Gastroesophageal sphincter (tissue), 4 donors: ENCODE measurements around the gene TCAF1. TPM values are rescaled to one million over a fixed set of nuclear protein-coding genes. Genes with fewer than 3 reads are reported as not detected.
A peak's percentile ranks its signal among the peaks of the same experiment; 100 is the strongest.

Experiments
- ATAC-seq: fragments of 150-250 bp; one replicate; pipeline ENCODE4 v1.9.1; 2016; ENCODE audit warnings: mild to moderate bottlenecking, moderate library complexity
- H3K27ac ChIP-seq, 4 donors: fragments of 200-600 bp; sonication (generic) in 3 of 4; 1 replicate in 3 of 4; 2 replicates in 1 of 4; pipeline ENCODE4 v1.5.1; 2016 to 2019
- H3K27me3 ChIP-seq: fragments of 200-600 bp; sonication (generic); one replicate; pipeline ENCODE4 v1.5.1; 2019
- H3K36me3 ChIP-seq, 2 donors: fragments of 200-600 bp; sonication (generic); one replicate each; pipeline ENCODE4 v1.5.1; 2019; ENCODE audit warnings: control low read depth in 1 of 2
- H3K4me1 ChIP-seq, 3 donors: fragments of 200-600 bp; sonication (generic); 1 replicate in 2 of 3; 2 replicates in 1 of 3; pipeline ENCODE4 v1.5.1; 2016 to 2019; ENCODE audit warnings: control low read depth in 2 of 3
- H3K4me3 ChIP-seq, 2 donors: fragments of 200-600 bp; sonication (generic); one replicate each; pipeline ENCODE4 v1.5.1; 2019; ENCODE audit warnings: mild to moderate bottlenecking in 1 of 2, moderate library complexity in 1 of 2
- H3K9me3 ChIP-seq, 3 donors: fragments of 200-600 bp; sonication (generic); one replicate each; pipeline ENCODE4 v1.5.1; 2017 to 2019; ENCODE audit warnings: control low read depth in 2 of 3
- CTCF ChIP-seq, 4 experiments: fragments of 200-600 bp in 2 of 4; fragments of 450-650 bp in 2 of 4; sonication (generic) in 1 of 4; IDR thresholded peaks; one replicate each; pipeline ENCODE4 v1.5.1; 2017 to 2019; ENCODE audit warnings: antibody characterized with exemption in 4 of 4, mild to moderate bottlenecking in 2 of 4, moderate library complexity in 2 of 4
- EP300 ChIP-seq: sonication (generic); formaldehyde crosslinking; IDR thresholded peaks from one replicate; pipeline ENCODE4 v1.6.1; 2017; ENCODE audit warnings: antibody characterized with exemption, mild to moderate bottlenecking
- POLR2A ChIP-seq, 2 donors: fragments of 450-650 bp; IDR thresholded peaks; one replicate each; pipeline ENCODE4 v1.6.1; 2017; ENCODE audit warnings: antibody characterized with exemption in 2 of 2, mild to moderate bottlenecking in 2 of 2, moderate library complexity in 1 of 2
- POLR2AphosphoS5 ChIP-seq: sonication (generic); formaldehyde crosslinking; IDR thresholded peaks from one replicate; pipeline ENCODE4 v1.6.1; 2017; ENCODE audit warnings: antibody characterized with exemption
- WGBS, 2 donors: methylation state at CpG; one replicate each; pipeline ENCODE4 v1.1.5; 2018; ENCODE audit warnings: low coverage in 1 of 2; 5-methylcytosine and 5-hydroxymethylcytosine counted together
- total RNA-seq, 4 donors: library from RNA; depleted of rRNA; stranded (reverse); fragments of >200 nt; gene quantifications; one replicate each; pipeline ENCODE4 v1.1.0, GENCODE V29; 2016

The TCAF1 gene
- total RNA-seq, 4 donors from 2014 or later, result 34.7 to 66.7 (median 57.7) TPM

GRCh38 chr7:143905509-143905908 is 3.5 kb upstream of the TCAF1 start:
- no peak for TF ChIP-seq POLR2AphosphoS5
- no peak for TF ChIP-seq CTCF (IDR thresholded peaks at IDR 0.05)
- TF ChIP-seq EP300, result no peak
- no peak for TF ChIP-seq POLR2A (IDR thresholded peaks at IDR 0.05)
- H3K27ac ChIP-seq, result peak overlapping the region in 3 of 4 donors; percentile 41 to 67 (median 63)

GRCh38 chr7:143902332-143902899 is 440 bp upstream of the TCAF1 start:
- no peaks in the 10 kb centered on the region for H3K9me3 ChIP-seq
- H3K36me3 ChIP-seq, result no peaks in the 10 kb centered on the region
- peak overlapping the region; percentile 5 to 95 (median 92) for H3K27ac ChIP-seq
- peak overlapping the region in 1 of 2 donors; percentile 71 for H3K4me3 ChIP-seq
- 3 to 51% methylated on average over 4 to 12 of the region's 14 CpGs for WGBS, 2 donors
- peaks cover 0 to 56% (median 4%) of the 10 kb centered on the region in 3 donors for H3K4me1 ChIP-seq
- no peaks in the 10 kb centered on the region for H3K27me3 ChIP-seq
- ATAC-seq, result no peak
- no peak for TF ChIP-seq POLR2A (IDR thresholded peaks at IDR 0.05)
- no peak for TF ChIP-seq EP300
- TF ChIP-seq POLR2AphosphoS5, result no peak

More at GRCh38 chr7:143905509-143905908, 3.5 kb upstream of the TCAF1 start:
- no peaks in the 10 kb centered on the region for H3K9me3 ChIP-seq
- H3K4me1 ChIP-seq, result peaks cover 0 to 48% (median under 1%) of the 10 kb centered on the region in 3 donors
- no peak overlapping the region for H3K4me3 ChIP-seq
- ATAC-seq, result no peak
- 30 to 82% methylated on average over 1 of the region's 1 CpG for WGBS, 2 donors
- no peaks in the 10 kb centered on the region for H3K36me3 ChIP-seq
- no peaks in the 10 kb centered on the region for H3K27me3 ChIP-seq

GRCh38 chr7:143901332-143901667 is 676 bp downstream of the TCAF1 start:
- TF ChIP-seq POLR2A (IDR thresholded peaks at IDR 0.05), result no peak
- peak; percentile 18 for TF ChIP-seq POLR2AphosphoS5
- Histone ChIP-seq H3K27ac (peak overlapping the region; percentile 44 to 95 (median 92)), H3K36me3 (no peaks in the 10 kb centered on the region), H3K4me1 (peaks cover 0 to 58% (median 4%) of the 10 kb centered on the region in 3 donors), H3K4me3 (peak overlapping the region; percentile 41 to 71), H3K27me3 (no peaks in the 10 kb centered on the region), H3K9me3 (no peaks in the 10 kb centered on the region)
- ATAC-seq, result peak; percentile 26
- WGBS, 2 donors, result 0% methylated on average over 3 to 5 of the region's 14 CpGs

GRCh38 chr7:143900230-143900766 is 1.7 kb downstream of the TCAF1 start:
- H3K9me3 ChIP-seq, result no peaks in the 10 kb centered on the region
- ATAC-seq, result no peak
- 40 to 46% methylated on average over 1 to 5 of the region's 5 CpGs for WGBS, 2 donors
- H3K36me3 ChIP-seq, result no peaks in the 10 kb centered on the region
- H3K4me3 ChIP-seq, result peak overlapping the region in 1 of 2 donors; percentile 71
- H3K27ac ChIP-seq, result peak overlapping the region; percentile 2 to 95 (median 92)
- H3K4me1 ChIP-seq, result peaks cover 0 to 51% (median 4%) of the 10 kb centered on the region in 3 donors
- no peak for TF ChIP-seq POLR2A (IDR thresholded peaks at IDR 0.05)
- no peak for TF ChIP-seq POLR2AphosphoS5
- no peak for TF ChIP-seq CTCF (IDR thresholded peaks at IDR 0.05)
- no peak for TF ChIP-seq EP300
- no peaks in the 10 kb centered on the region for H3K27me3 ChIP-seq

- Histone ChIP-seq H3K9me3 (no peaks in the 10 kb centered on the region), H3K27ac (peak overlapping the region in 1 of 4 donors; percentile 92), H3K4me3 (no peak overlapping the region), H3K27me3 (no peaks in the 10 kb centered on the region), H3K36me3 (no peaks in the 10 kb centered on the region), H3K4me1 (peaks cover 0 to 39% (median 4%) of the 10 kb centered on the region in 3 donors)
- ATAC-seq, result no peak
- TF ChIP-seq POLR2A (IDR thresholded peaks at IDR 0.05), result no peak
- no peak for TF ChIP-seq POLR2AphosphoS5
- no peak for TF ChIP-seq CTCF (IDR thresholded peaks at IDR 0.05)
- no peak for TF ChIP-seq EP300
- 91 to 100% methylated on average over 1 of the region's 1 CpG for WGBS, 2 donors
Measured at GRCh38 chr7:143898810-143899209, 3.2 kb downstream of the TCAF1 start.

- Histone ChIP-seq H3K4me3 (no peak overlapping the region), H3K36me3 (no peaks in the 10 kb centered on the region), H3K27ac (no peak overlapping the region), H3K4me1 (peaks cover 0 to 29% (median 4%) of the 10 kb centered on the region in 3 donors), H3K27me3 (no peaks in the 10 kb centered on the region), H3K9me3 (no peaks in the 10 kb centered on the region)
- TF ChIP-seq EP300 (no peak), POLR2AphosphoS5 (no peak)
- no peak for ATAC-seq
Measured at GRCh38 chr7:143896667-143897066, 5.3 kb downstream of the TCAF1 start.
